ENCODE results near the gene ATP11A.

Gene ATP11A

GRCh38 chr13:112762690-112763080, 72.8 kb downstream of the ATP11A start:
- DNase-seq, result no peak

- DNase-seq, result no peak
Observed at GRCh38 chr13:112764028-112764427, 74.2 kb downstream of the ATP11A start.

GRCh38 chr13:112764864-112765561, 75.2 kb downstream of the ATP11A start:
- DNase-seq, result no peak

GRCh38 chr13:112765731-112766130, 75.9 kb downstream of the ATP11A start:
- DNase-seq, result no peak

GRCh38 chr13:112766336-112766735, 76.5 kb downstream of the ATP11A start:
- DNase-seq, result no peak

GRCh38 chr13:112767506-112768471, 78.0 kb downstream of the ATP11A start:
- no peak for DNase-seq

- DNase-seq, result no peak
Observed at GRCh38 chr13:112768795-112769481, 79.1 kb downstream of the ATP11A start.

GRCh38 chr13:112769615-112770014, 79.8 kb downstream of the ATP11A start:
- no peak for DNase-seq

GRCh38 chr13:112770504-112770903, 80.7 kb downstream of the ATP11A start:
- DNase-seq, result no peak

- DNase-seq, result no peak
Observed at GRCh38 chr13:112771139-112771876, 81.5 kb downstream of the ATP11A start.

GRCh38 chr13:112771877-112772538, 82.2 kb downstream of the ATP11A start:
- no peak for DNase-seq

GRCh38 chr13:112772539-112772909, 82.7 kb downstream of the ATP11A start:
- no peak for DNase-seq

- no peak for DNase-seq
Observed at GRCh38 chr13:112772929-112773328, 83.1 kb downstream of the ATP11A start.

- DNase-seq, result no peak
Observed at GRCh38 chr13:112773601-112774447, 84.0 kb downstream of the ATP11A start.

- DNase-seq, result no peak
Observed at GRCh38 chr13:112774448-112774792, 84.6 kb downstream of the ATP11A start.

- no peak for DNase-seq
Observed at GRCh38 chr13:112774829-112775565, 85.2 kb downstream of the ATP11A start.

- no peak for DNase-seq
Observed at GRCh38 chr13:112775791-112776279, 86.0 kb downstream of the ATP11A start.

- DNase-seq, result no peak
Observed at GRCh38 chr13:112776354-112776753, 86.5 kb downstream of the ATP11A start.

- no peak for DNase-seq
Observed at GRCh38 chr13:112776971-112777370, 87.1 kb downstream of the ATP11A start.

Data from CD4-positive, alpha-beta T cell treated with Interleukin-6 for 4 hours (primary cell).